Measurements from ENCODE around the gene ZNF774. TPM values are rescaled to one million over a fixed set of nuclear protein-coding genes. Genes with fewer than 3 reads are reported as not detected.

ZNF774 gene
- total and polyA plus RNA-seq, 9 donors, result 0.83 to 4.3 (median 2.4) TPM

- no peak for DNase-seq
- H3K27ac ChIP-seq, result no peak overlapping the region
- 89 to 94% (median 92%) methylated on average over 2 of the region's 2 CpGs for WGBS, 3 donors
- H3K9me3 ChIP-seq, result no peaks in the 10 kb centered on the region
- H3K4me3 ChIP-seq, result no peak overlapping the region
- no peaks in the 10 kb centered on the region for H3K36me3 ChIP-seq
- H3K27me3 ChIP-seq, result no peaks in the 10 kb centered on the region
- H3K4me1 ChIP-seq (ENCODE audit: insufficient read depth), result no peaks in the 10 kb centered on the region
- intact Hi-C loops (cut with DNase I), result no loop called here
- TF ChIP-seq EP300 (IDR thresholded peaks at IDR 0.05) (no peak), CTCF (IDR thresholded peaks at IDR 0.05) (no peak), POLR2A (IDR thresholded peaks at IDR 0.05) (no peak)
Observed at GRCh38 chr15:90307661-90308060, 44.4 kb upstream of the ZNF774 start.

DNA sequence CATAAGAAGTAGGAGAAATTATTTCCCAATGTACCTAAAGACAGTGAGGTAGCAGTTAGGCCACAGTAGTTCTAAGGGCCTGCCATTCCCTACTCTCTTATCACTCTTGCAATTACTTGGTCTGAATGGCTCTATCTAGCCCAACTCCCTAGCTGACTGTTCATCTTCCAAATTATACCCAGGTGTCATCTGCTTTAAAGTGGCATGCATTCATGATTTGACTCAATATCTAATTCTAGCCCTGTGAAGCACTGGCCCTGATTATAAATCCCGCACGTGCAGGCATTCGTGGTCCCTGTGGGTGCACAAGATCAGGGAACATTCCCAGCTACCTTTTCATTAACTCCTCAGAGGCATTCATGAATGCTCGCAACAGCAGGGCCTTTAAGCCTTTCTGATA, 43.1 kb upstream of the ZNF774 start:
- TF ChIP-seq POLR2A (IDR thresholded peaks at IDR 0.05) (no peak), EP300 (IDR thresholded peaks at IDR 0.05) (no peak), CTCF (IDR thresholded peaks at IDR 0.05) (no peak)
- H3K36me3 ChIP-seq, result no peaks in the 10 kb centered on the region
- H3K9me3 ChIP-seq, result no peaks in the 10 kb centered on the region
- intact Hi-C loops (cut with DNase I), result no loop called here
- no peaks in the 10 kb centered on the region for H3K4me1 ChIP-seq (ENCODE audit: insufficient read depth)
- no peak overlapping the region for H3K27ac ChIP-seq
- no peaks in the 10 kb centered on the region for H3K27me3 ChIP-seq
- H3K4me3 ChIP-seq, result no peak overlapping the region
- WGBS, 3 donors, result 88% methylated on average over 4 of the region's 4 CpGs
- no peak for DNase-seq

- Histone ChIP-seq H3K27ac (peak overlapping the region in 1 of 2 donors; percentile 51), H3K4me3 (no peak overlapping the region)
- intact Hi-C loops (cut with DNase I), result no loop called here
Observed at GRCh38 chr15:90315278-90315982, 36.7 kb upstream of the ZNF774 start.

DNA sequence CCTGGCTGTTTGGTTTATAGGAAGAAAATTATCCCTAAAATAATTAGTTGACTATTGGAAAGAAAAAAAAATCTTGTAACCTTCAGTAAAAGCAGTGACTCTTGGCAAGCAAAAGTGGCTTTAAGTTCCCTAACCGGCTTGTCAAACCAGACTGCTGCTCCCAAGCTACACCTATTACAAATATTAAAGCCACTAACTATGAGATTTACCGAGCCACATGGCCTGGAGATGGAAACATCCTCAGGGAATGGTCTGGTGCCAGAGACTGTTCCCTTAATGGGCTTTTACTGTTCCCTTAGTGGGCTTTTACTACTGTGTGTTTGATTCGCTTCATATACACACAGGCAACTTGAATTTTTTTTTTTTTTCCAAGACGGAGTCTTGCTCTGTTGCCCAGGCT, 35.9 kb upstream of the ZNF774 start:
- intact Hi-C loops (cut with DNase I), result no loop called here
- Histone ChIP-seq H3K27ac (no peak overlapping the region), H3K4me3 (no peak overlapping the region), H3K36me3 (no peaks in the 10 kb centered on the region), H3K9me3 (no peaks in the 10 kb centered on the region), H3K27me3 (no peaks in the 10 kb centered on the region), H3K4me1 (ENCODE audit: insufficient read depth) (peaks cover 5% of the 10 kb centered on the region)
- 47 to 64% (median 59%) methylated on average over 4 of the region's 4 CpGs for WGBS, 3 donors
- DNase-seq, result no peak
- TF ChIP-seq EP300 (IDR thresholded peaks at IDR 0.05), result no peak
- TF ChIP-seq CTCF (IDR thresholded peaks at IDR 0.05), result no peak
- TF ChIP-seq POLR2A (IDR thresholded peaks at IDR 0.05), result no peak

More at GRCh38 chr15:90315278-90315982, 36.7 kb upstream of the ZNF774 start:
- Histone ChIP-seq H3K36me3 (no peaks in the 10 kb centered on the region), H3K9me3 (no peaks in the 10 kb centered on the region), H3K27me3 (no peaks in the 10 kb centered on the region), H3K4me1 (ENCODE audit: insufficient read depth) (peaks cover 5% of the 10 kb centered on the region)
- WGBS, 3 donors, result 25 to 36% (median 34%) methylated on average over 5 of the region's 5 CpGs
- DNase-seq, result peak; percentile 71 to 87 (median 80)
- no peak for TF ChIP-seq POLR2A (IDR thresholded peaks at IDR 0.05)
- TF ChIP-seq CTCF (IDR thresholded peaks at IDR 0.05), result no peak
- no peak for TF ChIP-seq EP300 (IDR thresholded peaks at IDR 0.05)

All from ovary (tissue), 9 donors.